H9 (cell line): ENCODE data around the gene VPS35L. TPM values are rescaled to one million over a fixed set of nuclear protein-coding genes. Genes with fewer than 3 reads are reported as not detected.
A peak's percentile ranks its signal among the peaks of the same experiment; 100 is the strongest.

ENCODE experiments used
- DNase-seq: peaks from one replicate; pipeline ENCODE4 v3.0.0-alpha.2; 2017
- H2AFZ ChIP-seq: one replicate; pipeline ENCODE4 v1.6.1; 2013; ENCODE audit warnings: mild to moderate bottlenecking, low read length, control low read depth, moderate library complexity
- H2AK5ac ChIP-seq: 2 replicates; pipeline ENCODE4 v1.6.1; 2013; ENCODE audit warnings: low read length, control low read depth, mixed read lengths; ENCODE audit not compliant: insufficient read length
- H2BK120ac ChIP-seq: one replicate; pipeline ENCODE4 v1.6.1; 2013; ENCODE audit warnings: low read depth, mild to moderate bottlenecking, low read length, control low read depth, inconsistent platforms; ENCODE audit not compliant: poor library complexity, severe bottlenecking
- H2BK12ac ChIP-seq: 2 replicates; pipeline ENCODE4 v1.6.1; 2013; ENCODE audit warnings: low read length, control low read depth, mixed read lengths, low read depth; ENCODE audit not compliant: insufficient read length
- H2BK15ac ChIP-seq: 2 replicates; pipeline ENCODE4 v1.6.1; 2013; ENCODE audit warnings: low read depth, low read length, control low read depth
- H2BK20ac ChIP-seq: one replicate; pipeline ENCODE4 v1.6.1; 2013; ENCODE audit warnings: low read depth, mild to moderate bottlenecking, low read length, control low read depth, inconsistent platforms; ENCODE audit not compliant: poor library complexity, severe bottlenecking
- H2BK5ac ChIP-seq: 2 replicates; pipeline ENCODE4 v1.6.1; 2013; ENCODE audit warnings: low read length, control low read depth, mixed read lengths; ENCODE audit not compliant: insufficient read length
- H3K14ac ChIP-seq: 2 replicates; pipeline ENCODE4 v1.6.1; 2013; ENCODE audit warnings: low read length, control low read depth; ENCODE audit not compliant: insufficient read depth
- H3K18ac ChIP-seq: 2 replicates; pipeline ENCODE4 v1.6.1; 2013; ENCODE audit warnings: low read depth, mild to moderate bottlenecking, mixed read lengths, low read length, control low read depth; ENCODE audit not compliant: insufficient read length
- H3K23ac ChIP-seq: 2 replicates; pipeline ENCODE4 v1.6.1; 2013; ENCODE audit warnings: low read length, control low read depth, mixed read lengths, low read depth; ENCODE audit not compliant: insufficient read length
- H3K23me2 ChIP-seq: 2 replicates; pipeline ENCODE4 v1.6.1; 2013; ENCODE audit warnings: low read depth, mild to moderate bottlenecking, mixed read lengths, low read length, control low read depth; ENCODE audit not compliant: insufficient read length, poor library complexity, severe bottlenecking
- H3K27ac ChIP-seq: 2 replicates; pipeline ENCODE4 v1.5.1; 2013; ENCODE audit warnings: low read length, control low read depth, mixed read lengths, low read depth; ENCODE audit not compliant: insufficient read length
- H3K27me3 ChIP-seq: 2 replicates; pipeline ENCODE4 v1.6.1; 2013; ENCODE audit warnings: low read length, control low read depth, inconsistent platforms; ENCODE audit not compliant: insufficient read depth
- H3K4ac ChIP-seq: 2 replicates; pipeline ENCODE4 v1.6.1; 2013; ENCODE audit warnings: low read depth, mild to moderate bottlenecking, control low read depth, inconsistent platforms, low read length, moderate library complexity
- H3K4me1 ChIP-seq: 2 replicates; pipeline ENCODE4 v1.6.1; 2013; ENCODE audit warnings: low read length, control low read depth, inconsistent platforms; ENCODE audit not compliant: insufficient read depth
- H3K4me2 ChIP-seq: 2 replicates; pipeline ENCODE4 v1.6.1; 2013; ENCODE audit warnings: low read length, control low read depth, mixed read lengths; ENCODE audit not compliant: insufficient read length, insufficient read depth
- H3K56ac ChIP-seq: 2 replicates; pipeline ENCODE4 v1.6.1; 2013; ENCODE audit warnings: low read depth, mild to moderate bottlenecking, mixed read lengths, low read length, control low read depth; ENCODE audit not compliant: insufficient read length
- H3K79me1 ChIP-seq: 2 replicates; pipeline ENCODE4 v1.6.1; 2013; ENCODE audit warnings: low read depth, mild to moderate bottlenecking, moderate library complexity, low read length, control low read depth, inconsistent platforms; ENCODE audit not compliant: insufficient read depth, poor library complexity, severe bottlenecking
- H3K79me2 ChIP-seq: 2 replicates; pipeline ENCODE4 v1.6.1; 2013; ENCODE audit warnings: low read length, control low read depth, inconsistent platforms; ENCODE audit not compliant: insufficient read depth
- H3K9ac ChIP-seq: 2 replicates; pipeline ENCODE4 v1.6.1; 2013; ENCODE audit warnings: low read length, control low read depth, mixed read lengths; ENCODE audit not compliant: insufficient read length; ENCODE audit errors: extremely low read depth
- H3K9me3 ChIP-seq: one replicate; pipeline ENCODE4 v1.6.1; 2013; ENCODE audit warnings: low read depth, low read length, inconsistent platforms; ENCODE audit not compliant: control insufficient read depth
- H3T11ph ChIP-seq: one replicate; pipeline ENCODE4 v1.6.1; 2013; ENCODE audit warnings: mild to moderate bottlenecking, low read length, control low read depth, inconsistent platforms
- H4K20me1 ChIP-seq: one replicate; pipeline ENCODE4 v1.6.1; 2013; ENCODE audit not compliant: control insufficient read depth, insufficient read length, insufficient read depth
- H4K5ac ChIP-seq: 2 replicates; pipeline ENCODE4 v1.6.1; 2013; ENCODE audit warnings: low read depth, mild to moderate bottlenecking, mixed read lengths, low read length, control low read depth; ENCODE audit not compliant: insufficient read length
- H4K8ac ChIP-seq: replicated peaks from 2 replicates; pipeline ENCODE4 v1.6.1; 2013; ENCODE audit warnings: low read length, control low read depth, mixed read lengths, low read depth; ENCODE audit not compliant: insufficient read length
- H4K91ac ChIP-seq: 2 replicates; pipeline ENCODE4 v1.6.1; 2013; ENCODE audit warnings: low read depth, mild to moderate bottlenecking, moderate library complexity, mixed read lengths, low read length, control low read depth; ENCODE audit not compliant: insufficient read length
- H3K27ac Mint-ChIP-seq, 3 experiments: 2 replicates in 2 of 3; 3 replicates in 1 of 3; pipeline ENCODE4 v1.8.0; 2020 to 2021; ENCODE audit warnings: mixed read lengths in 3 of 3, mild to moderate bottlenecking in 1 of 3, moderate library complexity in 1 of 3
- H3K27me3 Mint-ChIP-seq: 2 replicates; pipeline ENCODE4 v1.8.0; 2021; ENCODE audit warnings: low read depth, mild to moderate bottlenecking, moderate library complexity, mixed read lengths
- H3K36me3 Mint-ChIP-seq, 3 experiments: 2 replicates in 2 of 3; 3 replicates in 1 of 3; pipeline ENCODE4 v1.8.0; 2020 to 2021; ENCODE audit warnings: low read depth in 3 of 3, mixed read lengths in 3 of 3; ENCODE audit not compliant: insufficient read depth in 1 of 3
- H3K4me1 Mint-ChIP-seq, 2 experiments: 2 replicates each; pipeline ENCODE4 v1.8.0; 2020; ENCODE audit warnings: mixed read lengths in 2 of 2
- H3K4me3 Mint-ChIP-seq, 2 experiments: 2 replicates in 1 of 2; 3 replicates in 1 of 2; pipeline ENCODE4 v1.8.0; 2020 to 2021; ENCODE audit warnings: mild to moderate bottlenecking in 2 of 2, mixed read lengths in 2 of 2, moderate library complexity in 1 of 2
- H3K9me3 Mint-ChIP-seq, 2 experiments: 2 replicates in 1 of 2; 3 replicates in 1 of 2; pipeline ENCODE4 v1.8.0; 2020; ENCODE audit warnings: mild to moderate bottlenecking in 2 of 2, mixed read lengths in 2 of 2, moderate library complexity in 1 of 2
- WGBS: extraction: QIAGEN DNeasy Blood & Tissue Kit; methylation state at CpG from one replicate; pipeline ENCODE4 v1.1.7; 2013; ENCODE audit warnings: missing lambda C conversion rate, low lambda C conversion rate, mixed read lengths; ENCODE audit not compliant: insufficient read length; ENCODE audit errors: extremely low coverage; 5-methylcytosine and 5-hydroxymethylcytosine counted together
- total RNA-seq: library from RNA; stranded (reverse); gene quantifications from 2 replicates; pipeline ENCODE4 v1.2.1, GENCODE V29; 2021
- TF ChIP-seq, protein P1 (sequence below): fragments of 200-600 bp; sonication (generic); conservative IDR thresholded peaks from 3 replicates; pipeline ENCODE4 v1.8.0; 2021; ENCODE audit warnings: antibody characterized with exemption, mild to moderate bottlenecking

VPS35L gene
- total RNA-seq, 1 experiment from 2014 or later = 58.4 TPM

DNA sequence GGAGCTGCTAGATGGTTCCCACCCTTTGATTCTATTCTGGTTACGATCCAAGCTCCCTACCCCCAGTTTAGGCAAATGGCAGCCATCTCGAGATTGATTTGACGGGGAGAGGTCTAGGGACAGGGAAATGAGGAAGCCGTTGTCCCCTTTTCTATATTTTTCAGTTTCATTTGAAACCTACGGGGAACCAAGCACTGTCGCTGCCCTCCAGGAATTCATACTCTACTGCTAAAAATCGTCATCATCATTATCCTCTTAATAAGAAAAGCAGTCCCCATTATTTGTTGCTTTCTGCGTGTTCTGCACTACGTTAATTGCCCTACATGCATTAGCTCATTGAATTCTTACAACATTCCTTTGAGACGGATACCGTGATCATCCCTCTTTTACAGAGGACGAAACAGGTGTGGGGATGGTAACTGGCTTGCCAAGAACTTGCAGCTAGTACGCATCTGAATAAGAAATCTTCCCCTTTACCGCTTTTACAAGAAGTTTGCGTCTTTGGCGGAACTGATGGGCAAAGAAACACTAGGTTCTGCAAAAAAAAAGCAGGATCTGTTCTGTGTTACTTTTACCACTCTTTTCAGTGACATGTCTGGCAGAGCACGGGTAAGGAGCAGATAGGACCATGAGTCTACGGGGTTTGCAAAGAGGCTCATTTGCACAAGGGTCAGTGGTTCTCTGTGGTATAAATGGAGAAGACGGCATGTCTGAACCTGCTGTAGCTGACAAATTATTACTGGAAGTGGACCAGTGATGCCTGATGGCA is 30.7 kb upstream of the VPS35L start:
- peak overlapping the region; percentile 100 for H3K4me2 ChIP-seq
- no peak overlapping the region for H2BK5ac ChIP-seq
- Mint-ChIP-seq H3K36me3 (peaks cover 1 to 12% (median 11%) of the 10 kb centered on the region in 3 experiments; a peak in 5 of 7 replicates), H3K27ac (peak overlapping the region in 2 of 3 experiments; percentile 91 to 94; a peak in 5 of 7 replicates), H3K9me3 (no peaks in the 10 kb centered on the region), H3K4me3 (peak overlapping the region; percentile 91 to 96), H3K4me1 (peaks cover 40 to 42% of the 10 kb centered on the region in 2 experiments), H3K27me3 (no peaks in the 10 kb centered on the region)
- peaks cover 18% of the 10 kb centered on the region for H3K23me2 ChIP-seq
- peak overlapping the region; percentile 71 for H3K9ac ChIP-seq
- H2BK12ac ChIP-seq = no peak overlapping the region
- H4K8ac ChIP-seq = no peak overlapping the region
- no peak overlapping the region for H3K27ac ChIP-seq
- H3K27me3 ChIP-seq = no peaks in the 10 kb centered on the region
- H3K56ac ChIP-seq = no peak overlapping the region
- no peaks in the 10 kb centered on the region for H3K9me3 ChIP-seq
- no peak overlapping the region for H2BK20ac ChIP-seq
- H4K20me1 ChIP-seq = no peaks in the 10 kb centered on the region
- WGBS = no CpG with 5 or more reads among the region's 19 CpGs
- no peak overlapping the region for H3K18ac ChIP-seq
- H3K4me1 ChIP-seq = 0 out of 2 replicates have a peak, but pooled peaks cover 3% of the 10 kb centered on the region
- TF ChIP-seq, protein P1, sequence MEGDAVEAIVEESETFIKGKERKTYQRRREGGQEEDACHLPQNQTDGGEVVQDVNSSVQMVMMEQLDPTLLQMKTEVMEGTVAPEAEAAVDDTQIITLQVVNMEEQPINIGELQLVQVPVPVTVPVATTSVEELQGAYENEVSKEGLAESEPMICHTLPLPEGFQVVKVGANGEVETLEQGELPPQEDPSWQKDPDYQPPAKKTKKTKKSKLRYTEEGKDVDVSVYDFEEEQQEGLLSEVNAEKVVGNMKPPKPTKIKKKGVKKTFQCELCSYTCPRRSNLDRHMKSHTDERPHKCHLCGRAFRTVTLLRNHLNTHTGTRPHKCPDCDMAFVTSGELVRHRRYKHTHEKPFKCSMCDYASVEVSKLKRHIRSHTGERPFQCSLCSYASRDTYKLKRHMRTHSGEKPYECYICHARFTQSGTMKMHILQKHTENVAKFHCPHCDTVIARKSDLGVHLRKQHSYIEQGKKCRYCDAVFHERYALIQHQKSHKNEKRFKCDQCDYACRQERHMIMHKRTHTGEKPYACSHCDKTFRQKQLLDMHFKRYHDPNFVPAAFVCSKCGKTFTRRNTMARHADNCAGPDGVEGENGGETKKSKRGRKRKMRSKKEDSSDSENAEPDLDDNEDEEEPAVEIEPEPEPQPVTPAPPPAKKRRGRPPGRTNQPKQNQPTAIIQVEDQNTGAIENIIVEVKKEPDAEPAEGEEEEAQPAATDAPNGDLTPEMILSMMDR = no peak
- no peak overlapping the region for H3K14ac ChIP-seq
- DNase-seq = no peak
- H2BK15ac ChIP-seq = no peak overlapping the region
- no peak overlapping the region for H3K4ac ChIP-seq
- no peaks in the 10 kb centered on the region for H3K79me1 ChIP-seq
- peaks cover 7% of the 10 kb centered on the region; the same call in 1 of the 2 replicates for H3K79me2 ChIP-seq
- H4K5ac ChIP-seq = no peak overlapping the region
- H2AFZ ChIP-seq = peak overlapping the region; percentile 11
- H2BK120ac ChIP-seq = no peak overlapping the region
- H3K23ac ChIP-seq = no peak overlapping the region
- no peak overlapping the region for H2AK5ac ChIP-seq
- H3T11ph ChIP-seq = no peak overlapping the region
- H4K91ac ChIP-seq = no peak overlapping the region
